NT2/D1 (cell line): ENCODE results near the gene KCNK6.

Experiments used
- DNase-seq: peaks from one replicate; pipeline ENCODE4 v3.0.0-alpha.2; 2011; ENCODE audit warnings: low read depth, low spot score
- H3K27me3 ChIP-seq: 2 replicates; pipeline ENCODE4 v1.6.0; 2011; ENCODE audit warnings: mild to moderate bottlenecking; ENCODE audit not compliant: insufficient read length, insufficient read depth
- H3K36me3 ChIP-seq: 2 replicates; pipeline ENCODE4 v1.6.1; 2011; ENCODE audit warnings: mild to moderate bottlenecking, low read length, mixed read lengths; ENCODE audit not compliant: insufficient read depth, insufficient read length
- H3K4me1 ChIP-seq: 2 replicates; pipeline ENCODE4 v1.5.1; 2011; ENCODE audit not compliant: insufficient read depth, insufficient read length
- H3K4me3 ChIP-seq: 2 replicates; pipeline ENCODE4 v1.5.1; 2011; ENCODE audit warnings: low read depth; ENCODE audit not compliant: insufficient read length
- H3K9ac ChIP-seq: 2 replicates; pipeline ENCODE4 v1.6.0; 2011; ENCODE audit warnings: low read depth; ENCODE audit not compliant: insufficient read length
- H3K9me3 ChIP-seq: 2 replicates; pipeline ENCODE4 v1.5.1; 2011; ENCODE audit warnings: mild to moderate bottlenecking, low read length; ENCODE audit not compliant: insufficient read depth
- SUZ12 ChIP-seq: IDR thresholded peaks from 2 replicates; pipeline ENCODE4 v1.6.1; 2011; ENCODE audit not compliant: insufficient read length, insufficient read depth; ENCODE audit errors: extremely low read depth
- YY1 ChIP-seq: IDR thresholded peaks from 2 replicates; pipeline ENCODE4 v1.6.1; 2011; ENCODE audit not compliant: insufficient read length, insufficient read depth
- ZNF274 ChIP-seq: IDR thresholded peaks from 2 replicates; pipeline ENCODE4 v1.6.1; 2011; ENCODE audit warnings: mild to moderate bottlenecking, low read depth, low read length

Gene KCNK6

DNA sequence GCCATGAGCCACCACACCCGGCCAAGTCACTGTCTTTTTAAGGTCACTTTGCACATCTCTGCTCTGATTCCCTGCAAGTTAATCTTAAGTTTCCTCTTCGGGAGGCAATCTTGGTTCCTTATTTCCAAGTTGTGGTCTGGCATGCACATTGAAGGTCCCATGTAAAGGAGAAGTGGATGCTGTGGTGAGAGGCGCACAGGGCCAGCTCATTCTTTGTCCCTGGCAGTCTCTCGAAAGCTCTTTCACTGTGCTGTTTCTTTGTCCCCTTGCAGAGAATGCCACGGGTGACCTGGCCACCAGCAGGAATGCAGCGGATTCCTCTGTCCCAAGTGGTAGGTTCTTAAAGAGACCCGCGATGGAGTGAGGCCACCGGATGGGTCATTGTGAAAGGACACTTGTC lies 32.0 kb upstream of the KCNK6 start:
- TF ChIP-seq SUZ12, result no peak
- no peak for TF ChIP-seq ZNF274
- TF ChIP-seq YY1, result no peak
- no peaks in the 10 kb centered on the region for H3K27me3 ChIP-seq
- DNase-seq, result no peak
- no peak overlapping the region for H3K4me3 ChIP-seq
- H3K9ac ChIP-seq, result no peak overlapping the region
- H3K9me3 ChIP-seq, result no peaks in the 10 kb centered on the region
- peaks cover 74% of the 10 kb centered on the region for H3K36me3 ChIP-seq
- no peaks in the 10 kb centered on the region for H3K4me1 ChIP-seq

DNA sequence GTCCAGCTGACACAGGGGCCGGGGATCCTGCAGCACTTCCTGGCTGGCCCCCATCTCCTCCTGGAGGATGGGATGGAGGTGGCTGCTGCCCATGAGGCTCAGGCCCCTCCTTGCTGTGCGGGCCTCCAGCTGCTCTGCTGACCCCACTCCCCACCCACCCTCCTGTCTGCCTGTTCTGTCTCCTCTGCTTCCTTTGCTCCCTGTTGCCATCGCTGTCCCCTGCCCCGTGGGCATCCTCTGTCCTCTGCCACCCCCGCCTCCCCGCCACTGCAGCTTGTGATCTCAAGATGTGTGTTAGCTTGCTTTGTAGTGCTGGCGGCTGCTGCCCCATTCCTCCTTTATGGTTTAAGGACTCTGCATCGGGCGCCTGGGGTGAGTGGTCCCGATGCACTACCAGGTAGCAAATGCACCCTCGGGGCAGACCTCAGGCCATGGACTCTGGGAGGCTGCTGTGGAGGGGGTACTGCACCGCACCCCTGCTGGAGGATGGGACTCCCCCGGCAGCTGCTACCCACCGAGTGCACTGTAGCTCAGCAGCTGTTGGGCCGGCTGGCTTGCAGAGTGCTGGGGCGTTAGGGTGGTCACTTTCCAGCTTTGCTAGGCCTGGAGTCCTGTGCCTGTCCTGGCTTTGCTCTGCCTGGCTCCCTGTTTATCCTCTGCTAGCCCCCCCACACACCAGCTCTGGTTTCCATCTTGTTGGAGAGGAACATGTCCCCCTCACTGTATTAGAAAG lies 31.4 kb upstream of the KCNK6 start:
- peaks cover 78% of the 10 kb centered on the region for H3K36me3 ChIP-seq
- no peak overlapping the region for H3K9ac ChIP-seq
- no peaks in the 10 kb centered on the region for H3K27me3 ChIP-seq
- peaks cover 2% of the 10 kb centered on the region for H3K4me1 ChIP-seq
- H3K9me3 ChIP-seq, result no peaks in the 10 kb centered on the region
- no peak for DNase-seq
- TF ChIP-seq SUZ12 (no peak), YY1 (no peak), ZNF274 (no peak)
- H3K4me3 ChIP-seq, result no peak overlapping the region

DNA sequence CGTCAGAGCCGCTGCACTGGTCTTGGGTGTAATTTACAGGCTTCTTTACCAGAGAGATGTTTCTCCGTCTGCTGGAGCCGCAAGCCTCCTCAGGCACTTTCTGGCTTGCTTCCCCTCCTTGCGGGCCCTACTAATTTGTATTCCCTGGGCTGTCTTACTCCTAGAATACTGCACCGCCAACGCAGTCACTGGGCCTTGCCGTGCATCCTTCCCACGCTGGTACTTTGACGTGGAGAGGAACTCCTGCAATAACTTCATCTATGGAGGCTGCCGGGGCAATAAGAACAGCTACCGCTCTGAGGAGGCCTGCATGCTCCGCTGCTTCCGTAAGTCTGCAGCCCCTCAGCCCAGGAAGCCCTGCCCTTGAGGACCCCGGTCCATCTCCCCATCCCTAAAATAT lies 29.7 kb upstream of the KCNK6 start:
- peaks cover 4% of the 10 kb centered on the region for H3K4me1 ChIP-seq
- no peak for TF ChIP-seq SUZ12
- TF ChIP-seq ZNF274, result no peak
- TF ChIP-seq YY1, result no peak
- H3K9ac ChIP-seq, result no peak overlapping the region
- H3K27me3 ChIP-seq, result no peaks in the 10 kb centered on the region
- H3K9me3 ChIP-seq, result no peaks in the 10 kb centered on the region
- H3K4me3 ChIP-seq, result no peak overlapping the region
- peaks cover 70% of the 10 kb centered on the region for H3K36me3 ChIP-seq
- no peak for DNase-seq

DNA sequence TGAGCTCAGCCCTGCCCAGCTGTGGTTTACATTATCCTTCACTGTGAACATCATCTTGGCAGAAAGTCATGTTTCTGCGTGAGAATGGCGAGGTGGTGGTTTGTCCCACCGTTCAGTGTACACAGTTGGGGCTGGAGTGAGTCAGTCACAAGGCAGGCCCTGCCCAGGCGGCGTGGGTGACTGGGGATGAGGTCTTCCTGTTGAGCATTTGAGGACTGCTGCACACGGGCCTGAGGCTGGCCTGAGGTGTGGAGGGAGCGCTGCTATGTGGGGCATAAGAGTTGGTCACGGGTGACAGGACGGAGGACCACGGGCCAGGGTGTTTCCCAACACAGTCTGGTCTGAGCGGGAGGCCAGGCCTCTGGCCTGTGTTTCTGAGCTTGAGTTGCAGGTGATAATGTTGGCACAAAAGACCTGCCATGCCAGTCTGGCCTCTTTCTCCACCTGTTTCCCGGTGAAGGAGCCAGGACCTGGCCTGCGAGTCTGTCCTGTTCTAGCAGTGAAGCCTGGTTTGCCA lies 29.0 kb upstream of the KCNK6 start:
- H3K36me3 ChIP-seq, result peaks cover 64% of the 10 kb centered on the region
- no peak overlapping the region for H3K9ac ChIP-seq
- no peaks in the 10 kb centered on the region for H3K9me3 ChIP-seq
- no peaks in the 10 kb centered on the region for H3K27me3 ChIP-seq
- no peak overlapping the region for H3K4me3 ChIP-seq
- TF ChIP-seq SUZ12, result no peak
- DNase-seq, result no peak
- peaks cover 4% of the 10 kb centered on the region for H3K4me1 ChIP-seq

DNA sequence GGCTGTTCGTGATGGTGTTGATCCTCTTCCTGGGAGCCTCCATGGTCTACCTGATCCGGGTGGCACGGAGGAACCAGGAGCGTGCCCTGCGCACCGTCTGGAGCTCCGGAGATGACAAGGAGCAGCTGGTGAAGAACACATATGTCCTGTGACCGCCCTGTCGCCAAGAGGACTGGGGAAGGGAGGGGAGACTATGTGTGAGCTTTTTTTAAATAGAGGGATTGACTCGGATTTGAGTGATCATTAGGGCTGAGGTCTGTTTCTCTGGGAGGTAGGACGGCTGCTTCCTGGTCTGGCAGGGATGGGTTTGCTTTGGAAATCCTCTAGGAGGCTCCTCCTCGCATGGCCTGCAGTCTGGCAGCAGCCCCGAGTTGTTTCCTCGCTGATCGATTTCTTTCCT lies 27.8 kb upstream of the KCNK6 start:
- H3K9me3 ChIP-seq, result no peaks in the 10 kb centered on the region
- H3K36me3 ChIP-seq, result peaks cover 58% of the 10 kb centered on the region
- H3K4me3 ChIP-seq, result no peak overlapping the region
- no peak for TF ChIP-seq SUZ12
- TF ChIP-seq YY1, result no peak
- no peak for TF ChIP-seq ZNF274
- H3K4me1 ChIP-seq, result peaks cover 4% of the 10 kb centered on the region
- H3K9ac ChIP-seq, result no peak overlapping the region
- DNase-seq, result no peak
- H3K27me3 ChIP-seq, result no peaks in the 10 kb centered on the region

DNA sequence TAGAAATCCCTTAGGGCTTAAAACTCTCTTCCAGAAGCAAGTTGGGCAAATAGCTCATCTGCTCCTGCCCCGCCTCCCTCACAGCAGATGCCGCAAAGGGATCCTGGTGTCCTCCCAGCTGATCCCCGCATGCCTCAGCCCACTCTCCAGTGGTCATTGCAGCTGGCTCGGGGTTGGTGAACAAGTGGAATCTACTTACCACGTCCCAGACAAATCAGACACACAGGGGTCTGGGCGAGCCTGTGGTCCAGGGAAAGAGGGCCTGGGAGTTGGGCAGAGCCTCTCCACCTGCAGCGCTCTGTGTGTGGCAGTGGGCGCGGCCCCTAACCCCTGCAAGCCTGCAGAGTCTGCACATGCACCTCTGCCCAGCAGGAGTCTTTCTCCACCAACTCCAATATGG lies 26.4 kb upstream of the KCNK6 start:
- H3K9ac ChIP-seq, result no peak overlapping the region
- DNase-seq, result no peak

DNA sequence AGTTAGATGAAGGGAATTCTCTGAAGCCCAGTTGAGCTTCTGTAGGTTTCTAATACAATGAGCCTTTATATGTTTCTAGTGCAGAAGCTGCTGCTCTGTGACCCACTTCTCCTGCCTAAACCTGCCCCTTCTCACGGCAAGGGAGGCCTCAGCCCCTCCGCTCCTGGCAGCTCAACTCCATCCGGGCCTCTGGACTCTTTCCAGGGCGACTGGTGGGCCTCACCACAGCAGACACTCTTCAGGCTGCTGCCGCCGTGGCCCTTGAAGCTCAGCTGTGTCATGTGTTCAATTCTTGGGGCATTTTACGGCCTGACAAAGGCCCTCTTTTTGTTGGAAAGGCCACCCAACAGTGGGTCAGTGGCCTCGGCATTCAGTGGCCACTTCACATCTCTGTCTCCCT lies 25.6 kb upstream of the KCNK6 start:
- no peak for DNase-seq
- H3K4me1 ChIP-seq, result peaks cover 5% of the 10 kb centered on the region

More for the DNA sequence above, 26.4 kb upstream of the KCNK6 start:
- TF ChIP-seq ZNF274 (no peak), YY1 (no peak), SUZ12 (no peak)
- Histone ChIP-seq H3K36me3 (peaks cover 50% of the 10 kb centered on the region), H3K27me3 (no peaks in the 10 kb centered on the region), H3K9me3 (no peaks in the 10 kb centered on the region), H3K4me3 (no peak overlapping the region), H3K4me1 (peaks cover 4% of the 10 kb centered on the region)

More for the DNA sequence above, 25.6 kb upstream of the KCNK6 start:
- Histone ChIP-seq H3K4me3 (no peak overlapping the region), H3K36me3 (peaks cover 41% of the 10 kb centered on the region), H3K9me3 (no peaks in the 10 kb centered on the region), H3K27me3 (no peaks in the 10 kb centered on the region), H3K9ac (no peak overlapping the region)
- no peak for TF ChIP-seq YY1
- no peak for TF ChIP-seq SUZ12
- no peak for TF ChIP-seq ZNF274
